Osteocyte (in vitro differentiated cells): ENCODE data around the gene LYST. TPM values are rescaled to one million over a fixed set of nuclear protein-coding genes. Genes with fewer than 3 reads are reported as not detected.
A peak's percentile ranks its signal among the peaks of the same experiment; 100 is the strongest.

Source experiments
- DNase-seq: peaks from one replicate; pipeline ENCODE4 v3.0.0; 2021; ENCODE audit warnings: mixed read lengths; ENCODE audit not compliant: unreplicated experiment; ENCODE audit errors: extremely low spot score
- H3K27ac Mint-ChIP-seq: one replicate; pipeline ENCODE4 v1.8.0; 2021; ENCODE audit warnings: mild to moderate bottlenecking, mixed read lengths; ENCODE audit not compliant: unreplicated experiment
- H3K27me3 Mint-ChIP-seq: one replicate; pipeline ENCODE4 v1.8.0; 2021; ENCODE audit warnings: mixed read lengths; ENCODE audit not compliant: unreplicated experiment
- H3K36me3 Mint-ChIP-seq: one replicate; pipeline ENCODE4 v1.8.0; 2021; ENCODE audit warnings: mixed read lengths; ENCODE audit not compliant: unreplicated experiment
- H3K4me1 Mint-ChIP-seq: one replicate; pipeline ENCODE4 v1.8.0; 2021; ENCODE audit warnings: mixed read lengths; ENCODE audit not compliant: unreplicated experiment
- H3K4me3 Mint-ChIP-seq: one replicate; pipeline ENCODE4 v1.8.0; 2021; ENCODE audit warnings: mild to moderate bottlenecking, moderate library complexity, mixed read lengths; ENCODE audit not compliant: unreplicated experiment
- H3K9me3 Mint-ChIP-seq: one replicate; pipeline ENCODE4 v1.8.0; 2021; ENCODE audit warnings: mixed read lengths; ENCODE audit not compliant: unreplicated experiment
- total RNA-seq: library from RNA; stranded (reverse); gene quantifications from 2 replicates; pipeline ENCODE4 v1.2.1, GENCODE V29; 2021
- TF ChIP-seq, protein P1 (sequence below): fragments of 200-600 bp; sonication (generic); IDR thresholded peaks from 2 replicates; pipeline ENCODE4 v1.5.0; 2021; ENCODE audit warnings: antibody characterized with exemption, mild to moderate bottlenecking, moderate library complexity

The LYST gene
- total RNA-seq, 1 donor from 2014 or later: 21.7 TPM

- Mint-ChIP-seq H3K36me3 (peaks cover 34% of the 10 kb centered on the region), H3K27me3 (no peaks in the 10 kb centered on the region), H3K27ac (no peak overlapping the region), H3K9me3 (peaks cover 3% of the 10 kb centered on the region), H3K4me1 (no peaks in the 10 kb centered on the region), H3K4me3 (no peak overlapping the region)
- TF ChIP-seq, protein P1, sequence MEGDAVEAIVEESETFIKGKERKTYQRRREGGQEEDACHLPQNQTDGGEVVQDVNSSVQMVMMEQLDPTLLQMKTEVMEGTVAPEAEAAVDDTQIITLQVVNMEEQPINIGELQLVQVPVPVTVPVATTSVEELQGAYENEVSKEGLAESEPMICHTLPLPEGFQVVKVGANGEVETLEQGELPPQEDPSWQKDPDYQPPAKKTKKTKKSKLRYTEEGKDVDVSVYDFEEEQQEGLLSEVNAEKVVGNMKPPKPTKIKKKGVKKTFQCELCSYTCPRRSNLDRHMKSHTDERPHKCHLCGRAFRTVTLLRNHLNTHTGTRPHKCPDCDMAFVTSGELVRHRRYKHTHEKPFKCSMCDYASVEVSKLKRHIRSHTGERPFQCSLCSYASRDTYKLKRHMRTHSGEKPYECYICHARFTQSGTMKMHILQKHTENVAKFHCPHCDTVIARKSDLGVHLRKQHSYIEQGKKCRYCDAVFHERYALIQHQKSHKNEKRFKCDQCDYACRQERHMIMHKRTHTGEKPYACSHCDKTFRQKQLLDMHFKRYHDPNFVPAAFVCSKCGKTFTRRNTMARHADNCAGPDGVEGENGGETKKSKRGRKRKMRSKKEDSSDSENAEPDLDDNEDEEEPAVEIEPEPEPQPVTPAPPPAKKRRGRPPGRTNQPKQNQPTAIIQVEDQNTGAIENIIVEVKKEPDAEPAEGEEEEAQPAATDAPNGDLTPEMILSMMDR: no peak
- DNase-seq: no peak
Measured at GRCh38 chr1:235663628-235664027, 203.1 kb downstream of the LYST start.

DNA sequence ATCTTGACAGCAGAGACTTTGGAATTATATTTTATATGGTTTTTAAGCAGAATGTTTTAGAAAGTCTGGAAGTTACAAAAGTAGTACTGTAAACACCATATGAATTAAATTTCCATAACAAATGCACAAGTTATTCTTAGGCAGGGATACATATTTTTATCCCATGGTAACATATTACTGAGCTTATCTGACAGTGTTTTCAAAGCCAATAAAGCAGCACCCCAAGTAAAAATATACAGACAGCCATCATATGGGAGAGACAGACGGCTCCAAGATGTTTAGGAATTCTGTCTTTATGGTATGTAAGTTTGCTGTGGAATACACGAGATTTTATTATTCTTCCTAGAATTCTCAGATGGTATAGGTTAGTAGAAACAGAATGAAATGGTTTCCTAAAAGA is 205.1 kb downstream of the LYST start:
- no peak overlapping the region for H3K4me3 Mint-ChIP-seq
- H3K27me3 Mint-ChIP-seq: no peaks in the 10 kb centered on the region
- no peaks in the 10 kb centered on the region for H3K9me3 Mint-ChIP-seq
- TF ChIP-seq, protein P1: no peak
- no peak for DNase-seq
- H3K27ac Mint-ChIP-seq: no peak overlapping the region
- H3K36me3 Mint-ChIP-seq: peaks cover 28% of the 10 kb centered on the region
- H3K4me1 Mint-ChIP-seq: no peaks in the 10 kb centered on the region

DNA sequence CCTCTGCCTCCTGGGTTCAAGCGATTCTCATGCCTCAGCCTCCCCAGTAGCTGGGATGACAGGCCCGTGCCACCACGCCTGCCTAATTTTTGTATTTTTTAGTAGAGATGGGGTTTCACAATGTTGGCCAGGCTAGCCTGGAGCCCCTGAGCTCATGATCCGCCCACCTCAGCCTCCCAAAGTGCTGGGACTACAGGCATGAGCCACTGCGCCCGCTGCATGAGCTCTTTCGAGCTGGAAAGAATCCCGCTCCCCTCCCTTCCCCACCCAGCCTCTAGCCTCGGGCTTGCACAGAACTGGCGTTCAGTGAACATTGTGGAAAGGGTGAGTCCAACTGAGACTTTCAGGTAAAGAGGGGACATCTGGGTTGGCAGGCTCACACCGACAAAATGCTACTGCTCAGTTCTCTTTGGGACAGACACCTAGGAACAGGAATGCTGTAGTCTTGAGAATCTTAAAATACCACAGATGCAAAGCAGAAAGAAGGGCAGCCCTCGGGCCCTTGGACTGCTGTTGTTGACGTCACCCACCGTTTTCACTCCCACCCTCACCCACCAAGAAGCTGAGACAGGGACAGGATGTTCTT is 207.4 kb downstream of the LYST start:
- DNase-seq: peak; percentile 63
- peaks cover 5% of the 10 kb centered on the region for H3K27me3 Mint-ChIP-seq
- H3K27ac Mint-ChIP-seq: no peak overlapping the region
- H3K4me3 Mint-ChIP-seq: no peak overlapping the region
- TF ChIP-seq, protein P1: no peak
- H3K4me1 Mint-ChIP-seq: no peaks in the 10 kb centered on the region
- no peaks in the 10 kb centered on the region for H3K9me3 Mint-ChIP-seq
- peaks cover 24% of the 10 kb centered on the region for H3K36me3 Mint-ChIP-seq

- H3K36me3 Mint-ChIP-seq: peaks cover 14% of the 10 kb centered on the region
- TF ChIP-seq, protein P1: no peak
- H3K27me3 Mint-ChIP-seq: peaks cover 14% of the 10 kb centered on the region
- H3K9me3 Mint-ChIP-seq: no peaks in the 10 kb centered on the region
- no peaks in the 10 kb centered on the region for H3K4me1 Mint-ChIP-seq
- no peak for DNase-seq
- no peak overlapping the region for H3K4me3 Mint-ChIP-seq
- no peak overlapping the region for H3K27ac Mint-ChIP-seq
Measured at GRCh38 chr1:235657747-235658526, 208.8 kb downstream of the LYST start.

DNA sequence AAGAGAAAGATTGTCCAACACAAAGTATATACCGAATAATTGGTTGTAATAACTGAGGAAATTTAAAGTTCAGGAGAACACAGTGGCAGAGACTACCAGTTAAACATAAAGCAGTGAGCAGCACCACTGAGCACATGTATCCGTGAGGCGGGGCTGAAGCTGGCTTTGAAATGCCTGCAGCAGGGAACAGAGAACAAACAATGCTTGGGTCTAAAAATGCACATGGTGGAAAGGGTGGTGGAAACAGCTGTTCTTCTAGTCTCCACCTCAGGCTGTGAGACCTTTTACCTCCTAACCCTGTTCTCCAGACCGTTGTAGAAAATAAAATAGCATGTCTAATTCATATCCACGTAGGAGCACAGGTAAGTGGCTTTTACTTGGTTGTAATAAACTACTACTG is 209.4 kb downstream of the LYST start:
- Mint-ChIP-seq H3K27me3 (peaks cover 19% of the 10 kb centered on the region), H3K4me1 (no peaks in the 10 kb centered on the region), H3K9me3 (no peaks in the 10 kb centered on the region), H3K4me3 (no peak overlapping the region), H3K36me3 (peaks cover 8% of the 10 kb centered on the region), H3K27ac (no peak overlapping the region)
- DNase-seq: peak; percentile 38
- TF ChIP-seq, protein P1: no peak
